ENCODE results near the gene DENND11. TPM values are rescaled to one million over a fixed set of nuclear protein-coding genes. Genes with fewer than 3 reads are reported as not detected.

Gene DENND11
- total and polyA plus RNA-seq, 9 of the 15 experiments (the other 6 are each of a cell fraction or from before 2014, with no cell fraction given), result 0.07 to 1.1 (median 0.36) TPM

DNA sequence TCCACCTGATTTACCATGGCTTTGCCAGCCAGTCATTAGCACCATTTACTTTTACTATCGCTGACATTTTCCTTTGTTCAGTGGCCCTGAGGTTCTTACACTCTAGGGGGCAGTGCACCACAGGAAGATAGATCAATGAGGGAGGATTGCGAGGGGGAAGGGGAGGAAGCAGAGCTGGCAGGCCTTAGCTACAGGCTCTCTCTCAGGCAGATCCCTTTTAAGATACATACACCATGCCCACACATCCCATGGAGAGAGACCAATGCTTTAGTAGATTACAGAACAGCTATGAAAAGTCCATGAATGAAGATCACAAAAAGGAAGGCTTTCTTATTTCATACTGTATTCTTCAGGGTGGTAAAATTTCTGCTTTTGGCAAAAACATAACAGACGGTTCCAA, 47.4 kb downstream of the DENND11 start (continued):
- TF ChIP-seq, protein P1, sequence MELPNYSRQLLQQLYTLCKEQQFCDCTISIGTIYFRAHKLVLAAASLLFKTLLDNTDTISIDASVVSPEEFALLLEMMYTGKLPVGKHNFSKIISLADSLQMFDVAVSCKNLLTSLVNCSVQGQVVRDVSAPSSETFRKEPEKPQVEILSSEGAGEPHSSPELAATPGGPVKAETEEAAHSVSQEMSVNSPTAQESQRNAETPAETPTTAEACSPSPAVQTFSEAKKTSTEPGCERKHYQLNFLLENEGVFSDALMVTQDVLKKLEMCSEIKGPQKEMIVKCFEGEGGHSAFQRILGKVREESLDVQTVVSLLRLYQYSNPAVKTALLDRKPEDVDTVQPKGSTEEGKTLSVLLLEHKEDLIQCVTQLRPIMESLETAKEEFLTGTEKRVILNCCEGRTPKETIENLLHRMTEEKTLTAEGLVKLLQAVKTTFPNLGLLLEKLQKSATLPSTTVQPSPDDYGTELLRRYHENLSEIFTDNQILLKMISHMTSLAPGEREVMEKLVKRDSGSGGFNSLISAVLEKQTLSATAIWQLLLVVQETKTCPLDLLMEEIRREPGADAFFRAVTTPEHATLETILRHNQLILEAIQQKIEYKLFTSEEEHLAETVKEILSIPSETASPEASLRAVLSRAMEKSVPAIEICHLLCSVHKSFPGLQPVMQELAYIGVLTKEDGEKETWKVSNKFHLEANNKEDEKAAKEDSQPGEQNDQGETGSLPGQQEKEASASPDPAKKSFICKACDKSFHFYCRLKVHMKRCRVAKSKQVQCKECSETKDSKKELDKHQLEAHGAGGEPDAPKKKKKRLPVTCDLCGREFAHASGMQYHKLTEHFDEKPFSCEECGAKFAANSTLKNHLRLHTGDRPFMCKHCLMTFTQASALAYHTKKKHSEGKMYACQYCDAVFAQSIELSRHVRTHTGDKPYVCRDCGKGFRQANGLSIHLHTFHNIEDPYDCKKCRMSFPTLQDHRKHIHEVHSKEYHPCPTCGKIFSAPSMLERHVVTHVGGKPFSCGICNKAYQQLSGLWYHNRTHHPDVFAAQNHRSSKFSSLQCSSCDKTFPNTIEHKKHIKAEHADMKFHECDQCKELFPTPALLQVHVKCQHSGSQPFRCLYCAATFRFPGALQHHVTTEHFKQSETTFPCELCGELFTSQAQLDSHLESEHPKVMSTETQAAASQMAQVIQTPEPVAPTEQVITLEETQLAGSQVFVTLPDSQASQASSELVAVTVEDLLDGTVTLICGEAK (IDR thresholded peaks at IDR 0.05), result no peak
- TF ChIP-seq, protein P1 (CRISPR knock-in tag; IDR thresholded peaks at IDR 0.05), result no peak
